Glutamatergic neuron (in vitro differentiated cells): ENCODE data around the gene ABCC10. TPM values are rescaled to one million over a fixed set of nuclear protein-coding genes. Genes with fewer than 3 reads are reported as not detected.

Experiments
- DNase-seq: peaks from one replicate; pipeline ENCODE4 v3.0.0; 2022
- H3K27ac Mint-ChIP-seq: one replicate; pipeline ENCODE4 v1.8.0; 2020; ENCODE audit warnings: mild to moderate bottlenecking, mixed read lengths, inconsistent platforms; ENCODE audit not compliant: unreplicated experiment
- H3K27me3 Mint-ChIP-seq: one replicate; pipeline ENCODE4 v1.8.0; 2020; ENCODE audit warnings: mild to moderate bottlenecking, moderate library complexity, mixed read lengths, inconsistent platforms; ENCODE audit not compliant: unreplicated experiment
- H3K36me3 Mint-ChIP-seq: one replicate; pipeline ENCODE4 v1.8.0; 2020; ENCODE audit warnings: mild to moderate bottlenecking, mixed read lengths, inconsistent platforms; ENCODE audit not compliant: unreplicated experiment
- H3K4me1 Mint-ChIP-seq: one replicate; pipeline ENCODE4 v1.8.0; 2020; ENCODE audit warnings: mild to moderate bottlenecking, low read depth, mixed read lengths, inconsistent platforms; ENCODE audit not compliant: unreplicated experiment
- H3K4me3 Mint-ChIP-seq: one replicate; pipeline ENCODE4 v1.8.0; 2020; ENCODE audit warnings: mild to moderate bottlenecking, mixed read lengths, inconsistent platforms; ENCODE audit not compliant: unreplicated experiment
- H3K9me3 Mint-ChIP-seq: one replicate; pipeline ENCODE4 v1.8.0; 2020; ENCODE audit warnings: mild to moderate bottlenecking, moderate library complexity, mixed read lengths, inconsistent platforms; ENCODE audit not compliant: unreplicated experiment
- CTCF ChIP-seq: fragments of 200-600 bp; sonication (generic); IDR thresholded peaks from one replicate; pipeline ENCODE4 v1.5.0; 2021; ENCODE audit not compliant: partially characterized antibody, unreplicated experiment
- total RNA-seq: library from RNA; stranded (reverse); fragmentation: NEBNext Ultra II Directional; extraction: Animal tissue kit (Norgen Biotek cat#: 25700); gene quantifications from one replicate; pipeline ENCODE4 v1.2.1, GENCODE V29; 2021; ENCODE audit not compliant: unreplicated experiment

ABCC10 gene
- total RNA-seq, 1 donor from 2014 or later = 94.8 TPM

- Mint-ChIP-seq H3K27me3 (no peaks in the 10 kb centered on the region), H3K4me3 (no peak overlapping the region), H3K4me1 (no peaks in the 10 kb centered on the region), H3K36me3 (no peaks in the 10 kb centered on the region), H3K9me3 (no peaks in the 10 kb centered on the region), H3K27ac (no peak overlapping the region)
- TF ChIP-seq CTCF = no peak
- no peak for DNase-seq
These were observed 10.4 kb downstream of the ABCC10 start for GRCh38 chr6:43437700-43438099.

GRCh38 chr6:43442935-43443334, 15.6 kb downstream of the ABCC10 start:
- no peak overlapping the region for H3K4me3 Mint-ChIP-seq
- no peak overlapping the region for H3K27ac Mint-ChIP-seq
- no peak for TF ChIP-seq CTCF
- H3K4me1 Mint-ChIP-seq = peaks cover 2% of the 10 kb centered on the region
- DNase-seq = no peak
- no peaks in the 10 kb centered on the region for H3K27me3 Mint-ChIP-seq
- peaks cover 4% of the 10 kb centered on the region for H3K36me3 Mint-ChIP-seq
- H3K9me3 Mint-ChIP-seq = peaks cover 2% of the 10 kb centered on the region

DNA sequence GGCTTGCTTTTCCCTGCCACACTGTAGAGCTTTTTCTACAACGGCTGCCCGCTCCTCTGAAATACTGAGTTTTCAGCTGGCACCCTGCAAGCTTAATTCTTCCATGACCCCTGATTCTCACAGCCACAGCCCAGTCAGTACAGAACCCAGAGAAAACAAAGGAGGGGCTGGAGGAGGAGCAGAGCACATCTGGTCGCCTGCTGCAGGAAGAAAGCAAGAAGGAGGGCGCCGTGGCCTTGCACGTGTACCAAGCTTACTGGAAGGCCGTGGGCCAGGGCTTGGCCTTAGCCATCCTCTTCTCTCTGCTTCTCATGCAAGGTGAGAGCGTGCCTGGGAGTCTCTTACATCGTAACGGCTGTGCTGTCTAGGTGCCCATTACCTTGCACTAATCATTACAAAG, 16.7 kb downstream of the ABCC10 start:
- Mint-ChIP-seq H3K36me3 (peaks cover 4% of the 10 kb centered on the region), H3K27ac (no peak overlapping the region), H3K4me1 (peaks cover 2% of the 10 kb centered on the region), H3K9me3 (peaks cover 2% of the 10 kb centered on the region), H3K4me3 (no peak overlapping the region), H3K27me3 (no peaks in the 10 kb centered on the region)
- no peak for TF ChIP-seq CTCF
- no peak for DNase-seq

DNA sequence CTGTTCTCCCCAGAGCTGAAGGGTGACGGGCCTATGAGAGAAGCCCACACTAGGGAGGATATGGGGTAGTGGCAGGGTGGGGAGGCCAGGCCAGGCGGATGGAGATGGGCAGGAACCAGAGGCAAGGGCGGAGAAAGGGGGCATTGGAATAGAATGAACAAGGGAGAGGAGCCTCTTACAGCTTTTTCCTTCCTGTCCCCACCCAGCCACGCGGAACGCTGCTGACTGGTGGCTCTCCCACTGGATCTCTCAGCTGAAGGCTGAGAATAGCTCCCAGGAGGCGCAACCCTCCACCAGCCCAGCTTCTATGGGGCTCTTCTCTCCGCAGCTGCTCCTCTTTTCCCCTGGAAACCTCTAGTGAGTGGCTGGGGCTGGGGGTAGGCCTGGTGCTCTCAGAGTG, 17.2 kb downstream of the ABCC10 start:
- no peak overlapping the region for H3K27ac Mint-ChIP-seq
- peaks cover 2% of the 10 kb centered on the region for H3K9me3 Mint-ChIP-seq
- DNase-seq = no peak
- no peak overlapping the region for H3K4me3 Mint-ChIP-seq
- H3K36me3 Mint-ChIP-seq = peaks cover 4% of the 10 kb centered on the region
- peaks cover 2% of the 10 kb centered on the region for H3K4me1 Mint-ChIP-seq
- no peaks in the 10 kb centered on the region for H3K27me3 Mint-ChIP-seq
- no peak for TF ChIP-seq CTCF

- Mint-ChIP-seq H3K4me3 (no peak overlapping the region), H3K27ac (no peak overlapping the region), H3K4me1 (peaks cover 2% of the 10 kb centered on the region), H3K36me3 (peaks cover 4% of the 10 kb centered on the region), H3K27me3 (no peaks in the 10 kb centered on the region), H3K9me3 (peaks cover 4% of the 10 kb centered on the region)
- TF ChIP-seq CTCF = no peak
- DNase-seq = no peak
These were observed 18.2 kb downstream of the ABCC10 start for GRCh38 chr6:43445576-43445975.
